HEK293T (cell line): ENCODE measurements around the gene GRIK1.

Source experiments
- ARNT ChIP-seq: fragments of 450-650 bp; IDR thresholded peaks from 2 replicates; pipeline ENCODE4 v1.6.1; 2017; ENCODE audit warnings: mild to moderate bottlenecking
- BHLHE40 ChIP-seq: fragments of 450-650 bp; IDR thresholded peaks from 2 replicates; pipeline ENCODE4 v1.6.1; 2016; ENCODE audit warnings: mild to moderate bottlenecking, moderate library complexity, borderline replicate concordance
- CTBP1 ChIP-seq: fragments of 450-650 bp; IDR thresholded peaks from 2 replicates; pipeline ENCODE4 v1.6.1; 2016; ENCODE audit warnings: borderline replicate concordance
- ELF4 ChIP-seq: fragments of 450-650 bp; IDR thresholded peaks from 2 replicates; pipeline ENCODE4 v1.6.1; 2017; ENCODE audit warnings: antibody characterized with exemption
- FOXK2 ChIP-seq: fragments of 450-650 bp; IDR thresholded peaks from 2 replicates; pipeline ENCODE4 v1.6.1; 2016; ENCODE audit warnings: mild to moderate bottlenecking
- HDGF ChIP-seq: fragments of 450-650 bp; IDR thresholded peaks from 2 replicates; pipeline ENCODE4 v1.6.1; 2017; ENCODE audit warnings: antibody characterized with exemption, borderline replicate concordance
- L3MBTL2 ChIP-seq: fragments of 450-650 bp; conservative IDR thresholded peaks from 2 replicates; pipeline ENCODE4 v1.6.1; 2016; ENCODE audit warnings: mild to moderate bottlenecking
- NFRKB ChIP-seq: fragments of 450-650 bp; IDR thresholded peaks from 2 replicates; pipeline ENCODE4 v1.6.1; 2016; ENCODE audit warnings: mild to moderate bottlenecking, moderate library complexity
- SP1 ChIP-seq: fragments of 450-650 bp; IDR thresholded peaks from 2 replicates; pipeline ENCODE4 v1.6.1; 2017
- SUZ12 ChIP-seq: fragments of 450-650 bp; IDR thresholded peaks from 2 replicates; pipeline ENCODE4 v1.6.1; 2016; ENCODE audit warnings: mild to moderate bottlenecking
- ZNF384 ChIP-seq: fragments of 450-650 bp; IDR thresholded peaks from 2 replicates; pipeline ENCODE4 v1.6.1; 2016
- TF ChIP-seq, protein P1 (sequence below): fragments of 450-650 bp; IDR thresholded peaks from 2 replicates; pipeline ENCODE4 v1.6.1; 2016

DNA sequence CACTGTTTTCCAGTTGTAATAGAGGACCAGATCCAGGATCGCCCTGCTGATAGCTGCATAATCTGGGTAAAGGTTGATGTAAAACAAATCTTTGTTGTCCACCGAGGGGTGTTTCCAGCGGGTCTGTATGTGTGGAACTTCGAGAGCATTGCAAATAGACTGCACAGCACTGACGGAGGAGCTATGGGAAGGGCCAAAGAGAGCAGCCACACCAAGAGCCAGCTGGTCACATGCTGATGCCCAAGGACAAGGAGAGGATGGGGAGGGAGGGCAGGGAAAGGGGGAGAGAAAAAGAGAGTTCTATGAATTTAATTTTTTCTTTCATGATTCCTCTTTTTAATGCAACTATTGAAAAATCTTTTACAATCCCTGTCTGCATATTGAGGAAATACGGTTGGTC, 250.0 kb downstream of the GRIK1 start:
- no peak for TF ChIP-seq L3MBTL2
- TF ChIP-seq ZNF384, result no peak
- no peak for TF ChIP-seq BHLHE40
- no peak for TF ChIP-seq FOXK2
- TF ChIP-seq ARNT, result no peak
- TF ChIP-seq ELF4, result no peak
- TF ChIP-seq NFRKB, result no peak
- no peak for TF ChIP-seq CTBP1
- TF ChIP-seq, protein P1, sequence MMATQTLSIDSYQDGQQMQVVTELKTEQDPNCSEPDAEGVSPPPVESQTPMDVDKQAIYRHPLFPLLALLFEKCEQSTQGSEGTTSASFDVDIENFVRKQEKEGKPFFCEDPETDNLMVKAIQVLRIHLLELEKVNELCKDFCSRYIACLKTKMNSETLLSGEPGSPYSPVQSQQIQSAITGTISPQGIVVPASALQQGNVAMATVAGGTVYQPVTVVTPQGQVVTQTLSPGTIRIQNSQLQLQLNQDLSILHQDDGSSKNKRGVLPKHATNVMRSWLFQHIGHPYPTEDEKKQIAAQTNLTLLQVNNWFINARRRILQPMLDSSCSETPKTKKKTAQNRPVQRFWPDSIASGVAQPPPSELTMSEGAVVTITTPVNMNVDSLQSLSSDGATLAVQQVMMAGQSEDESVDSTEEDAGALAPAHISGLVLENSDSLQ, result no peak
- TF ChIP-seq SP1, result no peak
- TF ChIP-seq SUZ12, result no peak
- no peak for TF ChIP-seq HDGF
